ENCODE data around the gene AFAP1.

Gene AFAP1

DNA sequence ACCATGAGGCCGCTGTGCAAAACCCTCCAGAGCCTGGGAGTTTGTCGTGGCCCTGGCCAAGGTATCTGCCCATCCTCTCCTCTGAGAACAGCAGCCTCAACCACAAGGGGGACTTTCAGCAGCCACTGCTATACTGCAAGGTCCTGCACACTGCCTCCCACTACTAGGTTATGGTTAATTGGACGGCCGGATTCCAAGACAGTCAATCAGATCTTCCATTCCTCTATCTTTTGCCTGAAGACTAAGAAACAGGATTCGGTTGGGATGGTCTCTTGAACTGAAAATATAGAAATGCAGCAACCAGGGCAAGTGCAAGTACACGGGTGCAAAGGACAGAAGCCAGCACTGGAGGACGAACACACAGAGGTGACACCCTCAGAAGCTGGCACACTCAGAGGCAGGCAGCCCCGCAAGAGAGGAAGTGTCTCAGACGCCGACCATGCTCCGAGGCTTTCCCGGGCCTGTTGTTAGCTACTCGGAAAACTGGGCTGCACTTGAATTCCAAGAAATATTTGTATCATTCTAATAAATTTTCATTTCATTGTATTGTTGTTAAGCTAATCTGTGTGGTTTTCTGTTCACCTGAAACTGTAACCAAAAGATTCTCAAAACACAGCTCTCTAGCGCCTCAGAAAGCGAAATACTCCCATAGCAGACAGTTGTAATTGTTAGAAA is 63.3 kb downstream of the AFAP1 start:
- TF ChIP-seq, protein P1, sequence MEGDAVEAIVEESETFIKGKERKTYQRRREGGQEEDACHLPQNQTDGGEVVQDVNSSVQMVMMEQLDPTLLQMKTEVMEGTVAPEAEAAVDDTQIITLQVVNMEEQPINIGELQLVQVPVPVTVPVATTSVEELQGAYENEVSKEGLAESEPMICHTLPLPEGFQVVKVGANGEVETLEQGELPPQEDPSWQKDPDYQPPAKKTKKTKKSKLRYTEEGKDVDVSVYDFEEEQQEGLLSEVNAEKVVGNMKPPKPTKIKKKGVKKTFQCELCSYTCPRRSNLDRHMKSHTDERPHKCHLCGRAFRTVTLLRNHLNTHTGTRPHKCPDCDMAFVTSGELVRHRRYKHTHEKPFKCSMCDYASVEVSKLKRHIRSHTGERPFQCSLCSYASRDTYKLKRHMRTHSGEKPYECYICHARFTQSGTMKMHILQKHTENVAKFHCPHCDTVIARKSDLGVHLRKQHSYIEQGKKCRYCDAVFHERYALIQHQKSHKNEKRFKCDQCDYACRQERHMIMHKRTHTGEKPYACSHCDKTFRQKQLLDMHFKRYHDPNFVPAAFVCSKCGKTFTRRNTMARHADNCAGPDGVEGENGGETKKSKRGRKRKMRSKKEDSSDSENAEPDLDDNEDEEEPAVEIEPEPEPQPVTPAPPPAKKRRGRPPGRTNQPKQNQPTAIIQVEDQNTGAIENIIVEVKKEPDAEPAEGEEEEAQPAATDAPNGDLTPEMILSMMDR (IDR thresholded peaks at IDR 0.05): no peak
- Histone ChIP-seq H3K27me3 (peaks cover 28% of the 10 kb centered on the region), H3K27ac (no peak overlapping the region), H3K36me3 (no peaks in the 10 kb centered on the region), H3K9me3 (no peaks in the 10 kb centered on the region), H3K4me3 (ENCODE audit: low read depth in 1 of 2, low read length in 1 of 2) (no peak overlapping the region), H3K4me1 (ENCODE audit: control insufficient read depth in 1 of 2, insufficient read depth in 1 of 2, low read depth in 1 of 2, low read length in 1 of 2) (no peaks in the 10 kb centered on the region)

DNA sequence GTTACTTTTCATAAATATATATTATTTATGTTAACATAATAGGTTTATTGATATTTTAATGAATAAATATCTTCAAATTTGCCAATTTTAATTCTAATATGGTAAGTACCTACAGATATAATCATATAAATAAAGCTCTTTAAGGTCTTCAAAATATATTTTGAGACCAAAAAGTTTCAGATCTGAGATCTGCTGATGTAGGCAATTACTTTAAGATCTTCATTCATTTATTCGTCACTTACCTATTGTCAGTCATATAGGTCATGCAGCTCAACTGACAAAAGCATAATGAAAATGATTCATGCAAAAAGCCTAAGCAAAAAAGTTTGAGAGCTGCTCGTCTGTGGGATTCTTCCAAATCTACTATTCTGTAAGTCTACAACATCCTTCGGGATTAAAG is 64.8 kb downstream of the AFAP1 start:
- Histone ChIP-seq H3K27ac (no peak overlapping the region), H3K36me3 (no peaks in the 10 kb centered on the region), H3K27me3 (peaks cover 28% of the 10 kb centered on the region), H3K4me1 (ENCODE audit: control insufficient read depth in 1 of 2, insufficient read depth in 1 of 2, low read depth in 1 of 2, low read length in 1 of 2) (no peaks in the 10 kb centered on the region), H3K4me3 (ENCODE audit: low read depth in 1 of 2, low read length in 1 of 2) (no peak overlapping the region), H3K9me3 (no peaks in the 10 kb centered on the region)
- TF ChIP-seq, protein P1 (IDR thresholded peaks at IDR 0.05): no peak

DNA sequence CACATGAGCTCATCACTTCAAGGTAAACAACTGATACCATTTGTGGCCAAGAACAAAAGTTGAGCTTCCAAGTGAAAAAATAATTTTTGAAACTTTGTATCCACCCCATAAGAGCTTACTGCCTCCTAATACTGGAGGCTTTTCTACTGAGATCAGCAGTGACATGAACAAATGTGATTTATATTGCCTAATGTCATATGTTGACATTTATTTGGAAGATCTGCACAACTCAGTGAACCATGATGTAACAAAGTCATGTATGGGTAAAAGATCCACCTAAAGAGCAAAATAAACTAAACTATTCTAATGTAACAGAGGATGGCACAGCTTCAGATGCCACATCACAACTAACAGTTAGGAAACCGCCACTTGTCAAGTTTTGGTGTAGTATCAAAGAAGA is 65.8 kb downstream of the AFAP1 start:
- no peaks in the 10 kb centered on the region for H3K36me3 ChIP-seq
- peaks cover 28% of the 10 kb centered on the region for H3K27me3 ChIP-seq
- no peaks in the 10 kb centered on the region for H3K4me1 ChIP-seq (ENCODE audit: control insufficient read depth in 1 of 2, insufficient read depth in 1 of 2, low read depth in 1 of 2, low read length in 1 of 2)
- no peaks in the 10 kb centered on the region for H3K9me3 ChIP-seq
- no peak overlapping the region for H3K27ac ChIP-seq
- TF ChIP-seq, protein P1 (IDR thresholded peaks at IDR 0.05): no peak
- no peak overlapping the region for H3K4me3 ChIP-seq (ENCODE audit: low read depth in 1 of 2, low read length in 1 of 2)

DNA sequence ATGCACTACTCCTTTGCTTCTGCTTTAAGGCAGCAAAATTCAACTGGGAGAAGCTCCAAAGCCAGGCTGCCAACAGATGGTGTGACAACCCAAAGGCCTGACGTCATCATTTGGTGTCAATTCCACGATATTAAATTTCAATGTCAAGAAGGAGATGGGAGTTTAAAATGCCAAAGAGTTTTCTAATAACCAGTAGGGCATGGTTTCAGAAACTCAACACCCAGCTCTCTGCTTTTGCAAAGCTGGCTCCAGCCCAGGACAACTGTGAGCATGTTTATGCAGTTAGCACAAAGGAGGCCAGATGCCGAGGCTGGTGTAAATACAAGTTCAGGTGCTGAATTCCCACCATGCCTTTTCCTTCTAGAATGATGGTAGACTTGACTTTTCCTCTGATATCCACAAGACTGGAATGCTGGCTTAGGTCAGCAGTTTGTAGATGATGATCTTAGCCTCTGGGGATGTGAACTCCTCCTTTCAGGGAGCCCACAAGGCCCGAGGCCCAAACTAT is 67.3 kb downstream of the AFAP1 start:
- no peaks in the 10 kb centered on the region for H3K4me1 ChIP-seq (ENCODE audit: control insufficient read depth in 1 of 2, insufficient read depth in 1 of 2, low read depth in 1 of 2, low read length in 1 of 2)
- TF ChIP-seq, protein P1 (IDR thresholded peaks at IDR 0.05): no peak
- peaks cover 20% of the 10 kb centered on the region for H3K27me3 ChIP-seq
- no peak overlapping the region for H3K4me3 ChIP-seq (ENCODE audit: low read depth in 1 of 2, low read length in 1 of 2)
- no peaks in the 10 kb centered on the region for H3K9me3 ChIP-seq
- H3K36me3 ChIP-seq: peaks cover 11% of the 10 kb centered on the region
- no peak overlapping the region for H3K27ac ChIP-seq

DNA sequence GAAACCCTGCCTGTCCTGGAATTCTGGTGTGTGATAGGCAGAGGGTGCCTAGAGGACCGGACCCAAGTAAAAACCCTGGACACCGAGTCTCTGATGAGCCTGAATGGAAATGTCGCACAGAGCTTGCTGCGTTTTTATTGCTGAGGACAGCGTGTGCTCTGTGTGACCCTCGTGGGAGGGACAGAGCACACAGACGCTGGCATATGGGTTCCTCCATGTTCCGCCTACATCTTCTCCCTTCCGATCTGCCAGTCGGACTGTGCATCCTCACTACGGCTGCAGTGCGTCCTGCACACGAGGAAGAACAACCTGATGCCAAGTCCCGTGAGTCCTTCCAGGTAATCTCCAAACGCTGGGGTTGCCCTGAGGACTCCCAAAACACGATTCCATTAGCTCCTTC is 68.3 kb downstream of the AFAP1 start:
- Histone ChIP-seq H3K36me3 (peaks cover 13% of the 10 kb centered on the region), H3K4me1 (ENCODE audit: control insufficient read depth in 1 of 2, insufficient read depth in 1 of 2, low read depth in 1 of 2, low read length in 1 of 2) (no peaks in the 10 kb centered on the region), H3K9me3 (no peaks in the 10 kb centered on the region), H3K27ac (no peak overlapping the region), H3K27me3 (peaks cover 10% of the 10 kb centered on the region), H3K4me3 (ENCODE audit: low read depth in 1 of 2, low read length in 1 of 2) (no peak overlapping the region)
- TF ChIP-seq, protein P1 (IDR thresholded peaks at IDR 0.05): no peak
